ENCODE data around the gene MEGF11. TPM values are rescaled to one million over a fixed set of nuclear protein-coding genes. Genes with fewer than 3 reads are reported as not detected.

MEGF11 gene
- polyA plus RNA-seq, 6 donors from 2014 or later, result 1.00 TPM; not detected in 5

DNA sequence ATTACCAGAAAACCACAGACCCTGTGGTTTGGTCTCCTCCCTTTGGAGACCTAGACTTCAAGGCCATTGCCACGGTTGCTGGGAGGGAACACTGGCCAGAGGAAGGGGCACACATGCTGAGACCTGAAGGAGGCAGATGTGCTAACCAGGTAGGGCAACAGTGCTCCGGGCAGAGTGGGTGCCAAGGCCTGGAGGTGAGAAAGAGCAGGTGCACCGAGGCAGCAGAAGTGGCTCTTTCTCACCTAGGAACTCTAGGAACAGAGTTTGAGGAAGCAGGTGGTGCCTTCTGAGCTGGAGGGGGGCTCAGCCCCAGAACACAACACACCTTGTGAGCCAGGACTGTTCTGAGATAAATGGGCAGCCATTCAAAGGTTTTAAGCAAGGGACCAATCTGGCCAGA lies 106.1 kb downstream of the MEGF11 start:
- Mint-ChIP-seq H3K4me1 (peaks cover 0 to 4% (median 3%) of the 10 kb centered on the region in 3 donors), H3K27me3 (peaks cover 0 to 8% (median 4%) of the 10 kb centered on the region in 3 donors), H3K9me3 (no peaks in the 10 kb centered on the region), H3K27ac (no peak overlapping the region), H3K4me3 (no peak overlapping the region), H3K36me3 (no peaks in the 10 kb centered on the region)
- no peak for ATAC-seq (ENCODE audit: low read depth in 2 of 2)
- no peak for DNase-seq

DNA sequence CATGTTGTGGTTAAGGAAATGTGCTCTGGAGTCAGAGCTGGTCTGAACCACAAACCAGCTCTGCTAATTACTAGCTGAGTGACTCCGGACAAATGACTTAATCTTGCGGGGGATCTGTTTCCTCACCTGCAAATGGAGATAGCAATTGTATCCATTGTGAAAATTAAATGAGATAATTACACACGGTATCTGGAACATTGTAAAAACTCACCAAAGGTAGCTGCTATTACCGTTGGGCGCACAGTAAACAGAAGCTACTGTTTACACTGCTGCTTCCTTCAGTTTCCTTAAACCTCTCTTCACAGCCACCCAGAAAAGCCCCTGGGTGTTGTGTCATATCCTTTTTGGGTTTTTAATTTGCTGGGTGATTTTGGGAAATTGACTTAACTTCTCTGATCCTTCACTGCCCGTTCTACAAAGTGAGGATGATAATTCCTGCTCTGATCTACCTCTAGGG lies 107.8 kb downstream of the MEGF11 start:
- ATAC-seq (ENCODE audit: low read depth in 2 of 2) (no peak), DNase-seq (no peak)
- H3K9me3 Mint-ChIP-seq, result no peaks in the 10 kb centered on the region
- no peak overlapping the region for H3K4me3 Mint-ChIP-seq
- no peak overlapping the region for H3K27ac Mint-ChIP-seq
- H3K4me1 Mint-ChIP-seq, result peaks cover 0 to 4% (median 0%) of the 10 kb centered on the region in 3 donors
- H3K36me3 Mint-ChIP-seq, result no peaks in the 10 kb centered on the region
- peaks cover 0 to 6% (median 4%) of the 10 kb centered on the region in 3 donors for H3K27me3 Mint-ChIP-seq

DNA sequence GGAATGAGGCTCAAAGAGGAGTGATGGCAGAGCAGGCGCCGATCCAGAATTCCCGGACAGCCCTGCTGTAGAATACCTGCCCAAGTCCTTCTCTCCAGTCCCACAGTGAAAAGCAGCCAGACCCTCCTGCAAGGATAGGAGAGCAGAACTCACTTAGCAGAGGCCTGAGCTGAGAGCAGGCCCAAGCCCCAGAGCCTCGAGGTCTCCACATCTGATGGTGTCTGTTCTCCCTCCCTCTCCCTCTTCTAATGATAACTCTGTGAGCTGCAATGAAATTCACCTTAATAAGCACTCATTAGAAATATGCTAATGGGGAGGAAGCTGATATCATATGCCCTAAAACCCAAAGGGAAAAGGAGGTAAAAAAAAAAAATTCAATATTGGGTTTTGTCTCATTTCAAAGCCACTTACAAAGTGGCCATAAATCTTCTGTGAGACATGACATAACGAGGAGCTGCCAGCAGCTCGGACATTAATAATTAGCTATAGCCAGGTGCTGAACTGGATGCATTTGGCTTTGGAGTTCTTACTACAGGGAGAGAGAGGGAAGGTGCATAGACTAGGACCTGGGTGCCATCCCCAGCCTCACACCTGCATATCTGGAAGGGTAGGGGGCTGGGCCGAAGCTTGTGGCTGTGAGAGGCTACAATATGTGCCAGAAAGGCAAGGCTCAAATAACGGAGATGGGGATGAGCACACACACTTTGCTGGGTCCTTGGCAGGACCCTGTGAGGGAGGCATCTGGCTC lies 108.4 kb downstream of the MEGF11 start:
- DNase-seq (no peak), ATAC-seq (ENCODE audit: low read depth in 2 of 2) (no peak)
- Mint-ChIP-seq H3K27ac (peak overlapping the region in 1 of 6 donors; percentile 5), H3K4me3 (no peak overlapping the region), H3K4me1 (peaks cover 0 to 4% (median 0%) of the 10 kb centered on the region in 3 donors), H3K9me3 (no peaks in the 10 kb centered on the region), H3K36me3 (no peaks in the 10 kb centered on the region), H3K27me3 (peaks cover 0 to 4% (median 0%) of the 10 kb centered on the region in 3 donors)

DNA sequence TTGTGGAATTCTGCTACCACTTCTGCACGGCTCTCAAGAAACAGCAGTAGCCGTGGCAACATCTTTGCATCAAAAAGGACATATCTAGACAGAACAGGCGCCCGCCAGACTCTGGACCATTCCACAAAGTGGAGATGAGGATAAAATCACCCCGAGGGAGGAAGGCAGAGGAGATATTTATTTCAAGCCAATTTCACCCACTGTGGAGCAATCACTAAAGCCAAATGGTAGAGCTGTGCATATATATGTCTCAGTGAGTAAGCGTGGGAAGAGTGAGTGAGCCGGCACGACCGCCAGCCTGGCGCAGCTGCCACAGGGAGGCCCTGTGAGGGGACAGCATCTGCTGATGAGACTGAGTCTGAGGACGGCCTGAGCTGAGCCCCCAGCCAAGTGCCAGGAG lies 111.3 kb downstream of the MEGF11 start:
- no peak overlapping the region for H3K27ac Mint-ChIP-seq
- H3K36me3 Mint-ChIP-seq, result no peaks in the 10 kb centered on the region
- DNase-seq (no peak), ATAC-seq (ENCODE audit: low read depth in 2 of 2) (no peak)
- no peaks in the 10 kb centered on the region for H3K27me3 Mint-ChIP-seq
- no peaks in the 10 kb centered on the region for H3K9me3 Mint-ChIP-seq
- no peak overlapping the region for H3K4me3 Mint-ChIP-seq
- peaks cover 0 to 3% (median 0%) of the 10 kb centered on the region in 3 donors for H3K4me1 Mint-ChIP-seq

DNA sequence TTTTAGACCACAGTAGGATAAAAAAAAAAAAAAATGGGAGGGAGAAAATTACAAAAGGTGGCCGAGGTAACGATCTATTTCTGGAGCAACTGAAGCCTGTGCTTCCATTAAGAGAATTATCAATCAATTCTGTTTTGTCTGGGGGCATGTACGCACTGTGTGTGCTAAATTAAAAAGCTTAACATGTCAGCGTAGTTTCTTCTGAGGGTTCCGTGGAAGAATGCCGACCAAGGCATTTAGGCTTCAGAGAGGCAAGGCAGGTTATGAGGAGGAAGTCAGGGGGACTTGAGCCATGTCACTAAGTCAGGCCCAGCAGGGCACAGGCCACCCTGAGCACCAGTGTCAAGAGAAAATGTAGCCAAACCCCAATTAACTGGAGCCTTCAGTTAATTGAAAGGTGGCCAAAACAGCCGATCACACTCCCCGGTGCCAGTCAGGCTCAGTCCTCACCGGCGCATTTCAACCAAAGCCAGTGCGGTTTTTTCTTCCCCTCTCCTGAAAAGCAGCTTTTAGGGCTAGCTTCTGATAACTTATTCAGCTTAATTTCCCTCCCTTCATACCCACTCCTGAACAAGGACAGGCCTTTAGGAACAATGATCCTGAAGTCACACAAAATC lies 113.9 kb downstream of the MEGF11 start:
- no peak for ATAC-seq (ENCODE audit: low read depth in 2 of 2)
- Mint-ChIP-seq H3K27ac (no peak overlapping the region), H3K27me3 (no peaks in the 10 kb centered on the region)

DNA sequence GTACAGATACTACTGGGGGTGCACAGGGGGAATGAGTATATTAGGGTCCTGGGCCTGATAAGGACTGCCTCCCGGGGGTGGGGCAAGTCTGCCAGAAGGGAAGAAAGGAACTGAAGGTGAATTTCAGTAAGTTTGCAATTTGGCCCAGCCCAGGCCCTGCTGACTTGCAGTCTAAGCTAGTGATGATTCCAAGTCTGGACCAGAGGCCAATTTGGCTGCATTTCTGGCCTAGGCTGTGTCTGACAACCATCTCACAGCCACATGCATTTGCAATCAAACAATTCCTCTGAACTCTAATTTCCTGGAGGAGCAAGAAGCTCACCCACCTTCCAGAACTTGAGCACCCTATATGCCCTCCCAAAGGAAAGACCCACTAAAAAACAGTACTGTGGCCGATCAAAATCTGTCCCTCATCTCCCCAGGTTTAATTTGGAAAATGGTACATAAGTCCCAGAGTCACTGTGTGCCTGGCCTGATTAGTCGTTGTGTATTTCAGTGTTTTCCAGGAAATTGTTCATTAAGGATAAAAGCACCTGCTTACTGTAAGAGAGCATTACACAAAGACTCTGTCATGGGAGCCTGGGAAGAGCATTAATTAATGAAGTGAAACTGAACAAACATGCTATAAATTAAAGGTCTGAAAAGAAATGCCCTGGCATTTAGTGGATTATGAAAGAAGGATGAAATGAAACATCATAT lies 114.5 kb downstream of the MEGF11 start:
- no peaks in the 10 kb centered on the region for H3K27me3 Mint-ChIP-seq
- H3K27ac Mint-ChIP-seq, result no peak overlapping the region
- no peak overlapping the region for H3K4me3 Mint-ChIP-seq
- no peak for ATAC-seq (ENCODE audit: low read depth in 2 of 2)
- DNase-seq, result no peak
- H3K4me1 Mint-ChIP-seq, result no peaks in the 10 kb centered on the region
- no peaks in the 10 kb centered on the region for H3K9me3 Mint-ChIP-seq
- H3K36me3 Mint-ChIP-seq, result no peaks in the 10 kb centered on the region

More for the DNA sequence above, 113.9 kb downstream of the MEGF11 start:
- DNase-seq, result no peak
- H3K4me3 Mint-ChIP-seq, result no peak overlapping the region
- H3K4me1 Mint-ChIP-seq, result no peaks in the 10 kb centered on the region
- no peaks in the 10 kb centered on the region for H3K36me3 Mint-ChIP-seq
- no peaks in the 10 kb centered on the region for H3K9me3 Mint-ChIP-seq

DNA sequence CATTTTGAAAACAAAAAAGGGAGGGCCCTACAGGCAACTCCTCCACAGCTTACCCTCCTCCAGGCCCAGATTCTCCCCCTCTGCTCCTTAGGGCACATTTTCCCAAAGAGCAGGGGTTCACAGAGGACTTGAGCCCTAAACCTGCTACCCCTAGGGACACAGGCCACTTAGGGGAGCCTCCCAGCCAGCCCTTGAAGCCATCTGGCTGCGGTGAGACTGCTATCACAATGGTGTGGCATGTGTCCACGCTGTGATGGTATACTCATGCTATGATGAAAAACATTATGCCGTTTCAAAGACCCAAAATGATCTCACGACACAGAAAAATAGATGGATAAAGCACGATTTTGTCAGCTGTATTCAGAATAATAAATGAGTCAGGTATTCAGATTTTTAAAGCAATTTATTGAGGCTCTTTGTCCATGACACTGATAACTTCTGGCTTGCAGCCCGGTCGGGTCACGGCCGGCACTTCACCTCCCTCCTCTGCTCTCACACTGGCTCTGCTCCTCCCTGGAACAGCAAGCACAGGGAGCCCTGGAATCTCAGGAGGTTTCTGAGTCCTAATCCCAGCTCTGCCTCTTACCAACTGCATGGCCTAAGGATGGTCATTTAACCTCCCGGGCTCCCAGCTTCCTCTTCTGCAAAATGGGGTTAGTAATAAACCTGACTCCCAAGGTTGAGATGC lies 115.3 kb downstream of the MEGF11 start:
- ATAC-seq (ENCODE audit: low read depth in 2 of 2) (no peak), DNase-seq (no peak)
- Mint-ChIP-seq H3K9me3 (no peaks in the 10 kb centered on the region), H3K4me1 (no peaks in the 10 kb centered on the region), H3K4me3 (no peak overlapping the region), H3K27ac (no peak overlapping the region), H3K36me3 (no peaks in the 10 kb centered on the region), H3K27me3 (no peaks in the 10 kb centered on the region)

DNA sequence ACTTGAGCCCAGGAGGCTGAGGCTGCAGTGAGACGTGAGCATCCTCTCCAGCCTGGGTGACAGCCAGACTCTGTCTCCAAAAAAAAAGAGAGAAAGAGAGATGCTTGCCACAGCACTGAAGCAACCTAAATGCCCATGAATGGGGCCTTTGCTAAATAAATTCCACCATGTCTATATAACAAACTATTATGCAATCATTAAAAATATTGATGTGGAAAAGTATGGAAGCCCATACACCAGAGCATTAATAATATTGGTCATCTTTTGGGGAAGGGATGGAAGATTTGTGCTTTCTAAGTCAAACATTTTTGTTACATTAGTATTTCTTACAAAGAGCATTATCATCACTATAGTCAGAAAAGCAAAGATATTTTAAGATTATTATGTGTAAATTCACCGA lies 116.6 kb downstream of the MEGF11 start:
- no peak overlapping the region for H3K27ac Mint-ChIP-seq
- H3K9me3 Mint-ChIP-seq, result no peaks in the 10 kb centered on the region
- DNase-seq, result no peak
- H3K4me3 Mint-ChIP-seq, result no peak overlapping the region
- no peaks in the 10 kb centered on the region for H3K4me1 Mint-ChIP-seq
- no peaks in the 10 kb centered on the region for H3K27me3 Mint-ChIP-seq
- no peak for ATAC-seq (ENCODE audit: low read depth in 2 of 2)
- H3K36me3 Mint-ChIP-seq, result no peaks in the 10 kb centered on the region

DNA sequence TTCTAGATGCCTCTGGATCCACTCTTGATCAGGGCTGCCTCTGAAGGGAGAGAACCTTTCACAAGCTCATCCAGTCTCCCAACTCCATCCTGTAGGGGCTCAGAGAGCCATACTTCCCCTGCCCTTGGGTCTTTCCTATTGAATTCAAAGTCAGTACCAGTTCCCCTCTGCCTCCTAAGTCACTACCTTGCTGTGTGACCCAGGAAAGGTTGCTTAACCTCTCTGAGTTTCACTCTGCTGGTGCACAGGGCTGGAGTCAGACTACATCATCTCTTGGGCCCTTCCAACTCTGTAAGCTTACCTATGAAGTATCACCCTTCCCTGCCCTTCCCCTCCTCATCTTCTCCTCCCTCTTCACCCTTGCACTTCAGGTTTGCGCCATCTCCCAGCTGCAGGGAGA lies 117.9 kb downstream of the MEGF11 start:
- H3K27ac Mint-ChIP-seq, result no peak overlapping the region
- no peak for DNase-seq
- no peaks in the 10 kb centered on the region for H3K36me3 Mint-ChIP-seq
- H3K4me3 Mint-ChIP-seq, result no peak overlapping the region
- no peaks in the 10 kb centered on the region for H3K9me3 Mint-ChIP-seq
- no peaks in the 10 kb centered on the region for H3K27me3 Mint-ChIP-seq
- no peak for ATAC-seq (ENCODE audit: low read depth in 2 of 2)
- H3K4me1 Mint-ChIP-seq, result no peaks in the 10 kb centered on the region

DNA sequence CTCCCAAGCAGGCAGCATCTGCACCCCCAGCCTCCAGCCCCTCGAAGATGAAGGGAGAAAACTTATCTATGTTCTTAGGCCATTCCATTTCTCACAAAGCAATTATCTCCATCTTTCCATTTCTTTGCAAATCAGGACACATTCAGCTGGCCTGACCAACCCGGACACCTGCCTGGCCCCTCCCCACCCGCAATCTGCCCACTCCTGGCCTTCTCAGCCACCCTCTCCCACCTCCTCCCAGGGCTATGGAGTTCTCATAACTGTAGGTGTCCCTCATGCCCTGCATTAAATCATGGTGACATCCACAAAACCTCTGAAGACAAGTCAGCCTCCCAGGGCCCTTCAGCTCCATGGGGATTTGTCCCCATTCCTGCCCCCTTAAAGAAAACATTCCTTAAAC lies 119.3 kb downstream of the MEGF11 start:
- ATAC-seq (ENCODE audit: low read depth in 2 of 2) (no peak), DNase-seq (no peak)
- no peak overlapping the region for H3K4me3 Mint-ChIP-seq
- H3K27me3 Mint-ChIP-seq, result peaks cover 0 to 3% (median 0%) of the 10 kb centered on the region in 3 donors
- H3K27ac Mint-ChIP-seq, result no peak overlapping the region
- H3K36me3 Mint-ChIP-seq, result no peaks in the 10 kb centered on the region
- no peaks in the 10 kb centered on the region for H3K9me3 Mint-ChIP-seq
- peaks cover 0 to 3% (median 0%) of the 10 kb centered on the region in 3 donors for H3K4me1 Mint-ChIP-seq

DNA sequence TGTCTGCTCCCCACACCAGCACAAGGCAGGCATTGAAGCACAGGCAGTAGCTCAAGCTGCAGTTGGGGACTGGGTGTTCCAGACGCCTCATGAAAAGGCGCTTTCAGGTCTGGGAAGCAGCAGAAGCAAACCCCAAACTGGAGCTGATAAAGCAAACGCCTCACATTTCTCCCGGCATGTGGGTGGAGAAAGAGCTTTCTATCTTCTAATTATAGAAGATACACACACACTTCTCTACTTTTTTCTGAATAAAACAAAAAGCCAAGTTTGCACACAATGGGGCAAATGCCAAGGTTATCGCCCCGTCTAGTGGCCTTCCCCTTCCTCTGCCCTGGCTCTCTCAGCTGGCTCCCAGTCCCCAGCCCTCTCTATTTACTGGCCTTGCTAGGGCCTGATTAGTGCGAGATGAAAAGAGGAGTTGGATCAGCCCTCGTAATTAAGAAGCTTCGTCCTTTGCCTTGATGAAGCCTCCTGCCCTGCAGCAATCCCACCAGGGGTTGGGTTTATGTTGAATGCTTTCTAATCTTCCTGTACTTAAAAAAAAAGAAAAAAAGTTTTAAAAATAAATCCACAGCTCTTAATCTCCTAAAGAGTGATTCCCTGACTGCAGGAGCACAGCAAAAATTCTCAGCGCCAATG lies 120.2 kb downstream of the MEGF11 start:
- Mint-ChIP-seq H3K9me3 (no peaks in the 10 kb centered on the region), H3K27me3 (peaks cover under 1 to 3% (median 2%) of the 10 kb centered on the region in 3 donors), H3K27ac (no peak overlapping the region), H3K4me1 (peaks cover 0 to 3% (median 0%) of the 10 kb centered on the region in 3 donors), H3K4me3 (no peak overlapping the region), H3K36me3 (no peaks in the 10 kb centered on the region)
- ATAC-seq (ENCODE audit: low read depth in 2 of 2) (no peak), DNase-seq (no peak)

DNA sequence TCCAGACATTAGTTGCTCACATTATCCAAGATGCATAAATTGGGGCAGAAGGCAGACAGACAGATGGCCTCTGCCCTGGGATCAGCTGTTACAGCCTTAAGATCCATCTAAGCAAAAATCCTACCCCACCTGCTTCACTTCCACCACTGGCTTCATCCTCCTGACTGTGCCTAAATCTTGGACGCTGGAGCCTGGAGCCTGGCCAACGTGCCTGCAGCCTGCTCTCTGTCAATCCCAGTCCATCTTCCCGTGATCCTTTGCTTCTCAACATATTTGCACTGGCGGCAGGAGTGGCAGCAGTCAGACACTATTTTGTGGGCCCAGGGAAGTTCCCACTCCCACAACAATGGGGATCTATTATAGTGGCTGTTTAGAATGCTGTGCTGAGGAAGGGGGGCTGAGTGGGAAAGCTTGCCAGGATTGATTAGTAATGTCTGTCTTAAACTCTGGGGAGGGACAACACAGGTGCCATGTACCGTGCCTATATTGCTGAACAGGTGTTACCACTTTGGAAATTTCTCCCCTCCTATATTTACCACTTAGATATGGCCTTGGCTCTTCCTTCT lies 121.2 kb downstream of the MEGF11 start:
- Mint-ChIP-seq H3K27ac (peak overlapping the region in 1 of 6 donors; percentile 30), H3K4me3 (no peak overlapping the region), H3K27me3 (peaks cover 3 to 12% (median 11%) of the 10 kb centered on the region in 3 donors), H3K36me3 (no peaks in the 10 kb centered on the region), H3K4me1 (peaks cover 0 to 3% (median 0%) of the 10 kb centered on the region in 3 donors), H3K9me3 (no peaks in the 10 kb centered on the region)
- DNase-seq (no peak), ATAC-seq (ENCODE audit: low read depth in 2 of 2) (no peak)

DNA sequence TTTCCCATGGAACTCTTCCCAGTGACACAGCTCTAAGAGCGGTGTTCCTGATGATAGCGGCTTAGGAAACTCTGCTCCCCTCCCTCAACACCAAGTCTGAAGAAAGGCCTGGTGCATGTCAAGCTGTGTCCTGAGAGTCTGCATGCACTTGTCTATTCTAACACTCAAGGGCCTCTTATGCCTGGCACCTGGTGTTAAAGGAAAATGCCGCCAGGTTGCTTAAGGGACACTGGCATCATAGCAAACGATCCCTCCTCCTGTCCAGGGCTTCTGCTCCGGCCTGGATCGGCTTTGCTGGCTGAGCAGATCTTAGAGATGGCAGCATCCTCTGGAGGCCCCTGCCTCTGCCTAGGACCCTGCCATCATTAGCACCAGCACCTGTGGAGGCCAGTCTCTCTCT lies 121.7 kb downstream of the MEGF11 start:
- DNase-seq (no peak), ATAC-seq (ENCODE audit: low read depth in 2 of 2) (no peak)
- Mint-ChIP-seq H3K36me3 (no peaks in the 10 kb centered on the region), H3K4me3 (no peak overlapping the region), H3K9me3 (no peaks in the 10 kb centered on the region), H3K27me3 (peaks cover 3 to 16% (median 14%) of the 10 kb centered on the region in 3 donors), H3K27ac (no peak overlapping the region), H3K4me1 (peaks cover 0 to 3% (median 0%) of the 10 kb centered on the region in 3 donors)
